GM19240 (cell line): Measurements from ENCODE around the gene MEIOB.
"Not testable (repeated sequence)": the region's sequence is repeated elsewhere in the genome, so short reads cannot be mapped to it uniquely, and the experiment has no call there.

ENCODE experiments used
- DNase-seq: peaks from one replicate; pipeline ENCODE4 v3.0.0; 2011; ENCODE audit warnings: low spot score; ENCODE audit not compliant: insufficient read length

The MEIOB gene

GRCh38 chr16:1871974-1872635 is at the start of gene MEIOB:
TSS of gene MEIOB (minus strand) at chr16:1872164. CDS start at chr16:1868175, 3,989 bp downstream.
- DNase-seq: no peak

- no peak for DNase-seq
Measured at GRCh38 chr16:1920727-1921171, 48.8 kb upstream of the MEIOB start.

GRCh38 chr16:1920122-1920521 is 48.2 kb upstream of the MEIOB start:
- DNase-seq: not testable (repeated sequence)

- no peak for DNase-seq
Measured at GRCh38 chr16:1919327-1919998, 47.5 kb upstream of the MEIOB start.

- no peak for DNase-seq
Measured at GRCh38 chr16:1918351-1919326, 46.7 kb upstream of the MEIOB start, which contains the start of gene HS3ST6. TSS of gene HS3ST6 (minus strand) at chr16:1918415. CDS start at chr16:1918323, 92 bp downstream.

GRCh38 chr16:1917665-1918350 is 45.8 kb upstream of the MEIOB start:
- DNase-seq: no peak

- DNase-seq: no peak
Measured at GRCh38 chr16:1917056-1917664, 45.2 kb upstream of the MEIOB start.

- no peak for DNase-seq
Measured at GRCh38 chr16:1916640-1916990, 44.7 kb upstream of the MEIOB start.

GRCh38 chr16:1915732-1916639 is 44.0 kb upstream of the MEIOB start:
- no peak for DNase-seq

- no peak for DNase-seq
Measured at GRCh38 chr16:1914988-1915387, 43.0 kb upstream of the MEIOB start.

GRCh38 chr16:1914084-1914608 is 42.2 kb upstream of the MEIOB start:
- DNase-seq: no peak

GRCh38 chr16:1913327-1914083 is 41.5 kb upstream of the MEIOB start:
- no peak for DNase-seq

GRCh38 chr16:1912215-1912543 is 40.2 kb upstream of the MEIOB start:
- DNase-seq: no peak

- DNase-seq: no peak
Measured at GRCh38 chr16:1911467-1912214, 39.7 kb upstream of the MEIOB start.

GRCh38 chr16:1909561-1910231 is 37.7 kb upstream of the MEIOB start:
- no peak for DNase-seq

GRCh38 chr16:1908983-1909382 is 37.0 kb upstream of the MEIOB start:
- DNase-seq: no peak

- no peak for DNase-seq
Measured at GRCh38 chr16:1908184-1908583, 36.2 kb upstream of the MEIOB start.
